Stimulated activated CD4-positive, alpha-beta T cell treated with anti-CD3 and anti-CD28 coated beads, Interleukin-2, amount 100 ng/mL, for 24 hours (primary cell): Measurements from ENCODE around the gene PBXIP1.
A peak's percentile ranks its signal among the peaks of the same experiment; 100 is the strongest.
"Not testable (repeated sequence)": the region's sequence is repeated elsewhere in the genome, so short reads cannot be mapped to it uniquely, and the experiment has no call there.

Experiments
- DNase-seq, 2 donors: peaks; one replicate each; pipeline ENCODE4 v3.0.0-alpha.2; 2020

PBXIP1 gene, protein sequence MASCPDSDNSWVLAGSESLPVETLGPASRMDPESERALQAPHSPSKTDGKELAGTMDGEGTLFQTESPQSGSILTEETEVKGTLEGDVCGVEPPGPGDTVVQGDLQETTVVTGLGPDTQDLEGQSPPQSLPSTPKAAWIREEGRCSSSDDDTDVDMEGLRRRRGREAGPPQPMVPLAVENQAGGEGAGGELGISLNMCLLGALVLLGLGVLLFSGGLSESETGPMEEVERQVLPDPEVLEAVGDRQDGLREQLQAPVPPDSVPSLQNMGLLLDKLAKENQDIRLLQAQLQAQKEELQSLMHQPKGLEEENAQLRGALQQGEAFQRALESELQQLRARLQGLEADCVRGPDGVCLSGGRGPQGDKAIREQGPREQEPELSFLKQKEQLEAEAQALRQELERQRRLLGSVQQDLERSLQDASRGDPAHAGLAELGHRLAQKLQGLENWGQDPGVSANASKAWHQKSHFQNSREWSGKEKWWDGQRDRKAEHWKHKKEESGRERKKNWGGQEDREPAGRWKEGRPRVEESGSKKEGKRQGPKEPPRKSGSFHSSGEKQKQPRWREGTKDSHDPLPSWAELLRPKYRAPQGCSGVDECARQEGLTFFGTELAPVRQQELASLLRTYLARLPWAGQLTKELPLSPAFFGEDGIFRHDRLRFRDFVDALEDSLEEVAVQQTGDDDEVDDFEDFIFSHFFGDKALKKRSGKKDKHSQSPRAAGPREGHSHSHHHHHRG

DNA sequence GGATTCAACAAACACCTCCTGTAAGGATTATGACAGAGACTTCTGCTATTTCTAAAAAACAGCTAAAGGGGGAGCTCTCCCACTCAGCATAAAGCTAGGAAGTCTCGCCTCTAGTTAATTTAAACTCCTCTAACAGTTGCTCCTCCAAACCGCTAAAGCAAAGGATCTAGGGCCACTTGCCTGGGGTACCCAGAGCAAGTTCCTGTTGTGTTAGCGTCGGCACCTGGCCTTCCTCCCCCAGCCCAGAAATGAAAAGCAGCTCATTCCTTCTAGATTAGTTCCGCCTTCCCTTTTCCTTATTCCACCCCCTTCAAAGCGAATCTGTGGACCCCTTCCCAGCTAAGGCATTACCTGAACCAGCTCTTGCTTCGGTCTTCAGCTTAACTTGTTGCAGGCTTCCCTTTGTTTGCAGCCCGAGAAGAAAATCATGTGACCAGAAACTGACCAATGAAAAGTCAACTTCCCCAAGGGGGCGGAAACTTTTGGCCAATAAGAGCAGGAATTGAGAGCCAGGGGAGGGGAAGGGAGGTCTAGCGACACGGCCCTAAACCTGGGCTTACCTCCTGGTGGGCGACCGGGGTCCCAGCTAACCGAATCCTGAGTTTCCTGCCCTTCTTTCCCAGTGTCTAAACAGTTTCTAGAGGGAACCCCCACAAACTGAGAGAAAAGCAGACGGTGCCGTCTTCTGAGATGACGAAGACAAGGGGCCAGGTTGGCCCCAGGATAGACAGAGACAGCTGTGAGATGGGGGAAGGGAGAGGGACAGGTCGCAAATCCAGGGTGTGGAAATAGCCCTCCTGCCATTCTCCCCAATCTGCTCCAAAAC, at the start of gene PBXIP1:
PBXIP1 (minus strand) TSS at position 382 of the 826 bp plus-strand sequence. CDS start 2,378 bp downstream, outside the sequence.
- DNase-seq = peak; percentile 72 to 82

DNA sequence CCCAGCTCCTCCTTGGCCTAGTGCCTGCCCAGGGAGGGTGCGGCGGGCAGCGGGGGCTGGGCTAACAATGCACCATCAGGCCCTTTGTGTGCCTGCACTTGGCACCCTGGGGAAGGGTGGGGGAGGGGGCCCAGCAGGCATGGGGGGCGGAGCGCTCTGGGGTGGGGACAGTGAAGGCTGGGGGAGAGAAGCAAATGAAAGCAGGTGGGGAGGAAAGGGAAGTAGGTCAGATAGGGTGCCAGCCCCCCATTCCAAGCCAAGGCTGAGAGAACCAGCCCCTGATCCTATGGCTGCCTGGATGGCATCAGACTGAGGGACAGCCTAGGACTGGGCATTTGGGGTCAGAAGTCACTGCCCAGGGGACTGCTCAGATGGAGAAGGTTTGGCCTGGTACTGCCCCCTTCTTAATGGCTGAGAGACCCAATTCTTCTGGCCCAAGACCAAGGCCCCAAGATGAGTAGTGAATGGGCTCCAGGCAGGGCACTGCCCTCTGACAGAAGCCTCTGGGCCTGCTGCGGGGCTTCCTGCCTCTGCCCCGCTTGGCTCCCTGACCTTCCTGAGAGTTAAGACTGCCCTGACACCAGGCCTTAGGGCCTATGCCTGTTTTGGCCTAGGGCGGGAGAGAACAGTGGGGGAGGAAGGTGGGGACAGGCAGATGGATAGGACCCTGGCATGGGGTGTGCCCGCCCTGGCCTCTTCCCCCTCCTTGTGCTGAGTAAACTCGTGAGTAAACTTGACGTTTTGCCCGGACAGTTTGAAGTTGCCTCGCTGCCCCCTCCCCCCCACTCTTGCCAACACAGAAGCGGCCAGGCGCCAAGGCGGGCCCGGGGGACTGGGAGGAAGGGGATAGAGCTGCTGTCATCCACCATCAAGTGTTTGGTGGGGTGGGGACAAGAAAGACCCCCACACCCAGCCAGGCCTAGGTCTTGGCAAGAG, 49.4 kb upstream of the PBXIP1 start:
- no peak for DNase-seq

DNA sequence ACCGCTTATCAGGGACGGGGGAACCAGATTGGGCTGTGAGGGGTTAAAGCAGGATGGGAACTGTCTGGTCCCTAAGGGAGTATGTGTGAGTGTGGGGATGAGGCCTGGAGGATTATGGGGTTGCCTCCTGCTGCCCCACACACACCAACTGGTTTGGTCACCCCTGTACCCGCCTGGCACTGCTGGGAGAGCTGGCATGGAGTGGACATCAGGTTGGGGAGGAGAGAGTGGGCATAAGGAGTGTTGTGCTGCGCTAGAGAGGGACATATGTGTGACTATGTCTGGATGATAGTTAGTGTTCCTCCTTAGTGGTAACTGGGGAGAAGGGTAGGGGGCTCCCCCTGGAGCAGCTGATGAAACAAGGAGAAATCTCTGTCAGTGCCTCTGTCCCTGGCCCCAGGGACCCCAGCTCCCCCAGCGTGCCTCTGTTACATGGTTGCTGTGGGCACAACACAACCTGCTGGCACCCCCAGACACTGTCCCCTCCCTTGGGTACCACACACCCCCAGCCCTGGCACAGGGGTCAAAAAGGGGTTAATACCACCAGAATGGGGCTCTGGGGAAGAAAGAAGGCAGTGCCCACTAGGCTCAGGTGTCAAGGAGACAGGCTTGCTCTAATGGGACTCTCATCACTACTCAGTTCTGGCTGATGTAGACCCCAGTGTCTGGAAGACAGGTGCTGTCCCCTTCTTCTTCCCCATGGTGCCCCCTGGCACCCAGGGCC, 48.6 kb upstream of the PBXIP1 start:
- DNase-seq = no peak

DNA sequence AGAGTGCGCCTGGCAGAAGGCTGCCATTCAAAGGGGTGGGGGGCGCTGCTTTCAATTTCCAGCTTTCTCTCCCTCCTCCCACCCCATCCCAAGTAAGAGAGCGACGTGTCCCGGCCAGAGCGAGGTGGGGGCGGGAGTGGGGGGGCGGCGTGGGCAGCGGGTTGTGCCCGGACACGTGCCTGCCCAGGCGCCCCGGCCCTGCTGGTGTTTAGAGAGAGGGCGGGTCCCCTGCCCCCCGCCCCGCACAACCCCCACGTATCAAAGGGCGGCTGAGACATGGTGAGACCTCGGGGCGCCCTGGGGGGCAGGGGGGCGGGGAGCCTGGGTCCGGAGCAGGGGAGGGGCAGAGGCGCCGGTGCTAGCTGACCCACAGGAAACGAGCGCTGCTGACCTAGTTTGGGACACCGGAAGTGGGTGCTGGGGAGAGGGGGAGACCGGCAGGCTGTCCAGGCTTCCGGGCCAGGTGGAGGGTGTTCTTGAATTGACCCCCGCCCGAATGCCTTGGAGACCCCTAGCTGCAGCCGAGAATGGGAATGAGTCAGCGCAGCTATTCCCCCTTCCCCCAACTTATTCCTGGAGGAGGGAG, 48.0 kb upstream of the PBXIP1 start:
- DNase-seq = no peak

DNA sequence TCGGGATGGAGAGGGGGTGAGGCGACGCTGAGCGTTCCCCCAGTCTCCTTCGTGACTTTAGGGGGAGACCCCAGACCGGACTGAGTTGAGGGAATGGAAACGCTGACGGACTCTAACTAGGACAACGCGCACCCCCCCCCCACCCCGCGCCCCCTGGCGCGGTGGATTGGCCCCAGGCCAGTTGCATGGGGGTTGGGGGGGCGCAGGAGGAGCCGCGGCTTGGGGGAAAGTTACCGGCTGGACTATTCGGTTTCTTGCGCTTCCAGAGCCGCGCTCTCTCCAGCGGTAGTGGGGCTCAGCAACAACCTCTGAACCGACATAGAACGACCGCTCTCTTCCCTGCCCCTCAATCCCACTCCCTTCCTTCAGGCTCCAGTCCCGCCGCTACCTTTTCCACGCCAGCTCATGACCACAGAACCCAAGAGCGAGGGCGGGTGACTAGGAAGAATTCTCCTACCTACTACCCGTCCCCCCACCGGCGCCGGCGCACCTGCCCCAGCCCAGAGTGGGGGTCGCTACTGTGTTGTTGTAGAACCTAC, 47.4 kb upstream of the PBXIP1 start:
- DNase-seq = peak in 1 of 2 donors; percentile 48

DNA sequence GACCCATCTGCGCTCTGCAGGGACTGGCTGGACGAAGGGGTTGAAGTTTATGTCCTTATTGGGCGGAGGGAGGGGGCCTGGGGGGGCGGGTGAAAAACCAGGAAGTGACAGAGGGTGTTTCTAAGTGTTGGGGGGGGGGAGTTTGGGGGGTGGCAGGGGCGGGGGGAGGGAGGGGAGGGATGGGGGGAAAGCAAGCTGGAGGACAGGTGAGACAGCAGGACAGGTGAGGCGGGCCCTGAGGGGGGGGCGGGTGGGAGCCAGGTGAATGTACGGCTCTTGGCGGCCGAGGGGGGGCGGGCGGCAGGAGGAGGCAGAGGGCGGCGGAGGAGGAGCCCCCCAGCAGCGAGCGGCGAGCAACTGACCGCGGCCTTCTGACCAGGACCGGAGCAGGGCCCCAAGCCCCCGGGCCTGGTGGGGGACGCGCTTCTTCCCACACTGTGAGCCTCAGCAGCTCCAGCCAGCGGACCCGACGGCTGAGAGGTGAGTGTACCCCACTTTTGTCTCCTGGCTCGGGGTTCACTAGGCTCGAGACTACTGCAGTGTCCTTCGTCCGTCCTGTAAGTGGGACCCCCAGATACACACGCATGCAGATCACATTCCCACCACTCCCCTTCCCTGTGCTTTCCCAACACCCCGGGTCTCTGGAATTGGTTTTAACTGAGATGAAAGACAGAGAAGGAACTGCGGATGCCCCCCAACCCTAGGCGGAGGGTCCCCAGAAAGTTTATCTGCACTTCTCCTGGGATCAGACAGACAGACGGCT, 46.7 kb upstream of the PBXIP1 start, which contains the start of gene ZBTB7B:
ZBTB7B (plus strand) TSS at position 339 of the 763 bp plus-strand sequence. CDS start 11,859 bp downstream, outside the sequence.
- DNase-seq = no peak

DNA sequence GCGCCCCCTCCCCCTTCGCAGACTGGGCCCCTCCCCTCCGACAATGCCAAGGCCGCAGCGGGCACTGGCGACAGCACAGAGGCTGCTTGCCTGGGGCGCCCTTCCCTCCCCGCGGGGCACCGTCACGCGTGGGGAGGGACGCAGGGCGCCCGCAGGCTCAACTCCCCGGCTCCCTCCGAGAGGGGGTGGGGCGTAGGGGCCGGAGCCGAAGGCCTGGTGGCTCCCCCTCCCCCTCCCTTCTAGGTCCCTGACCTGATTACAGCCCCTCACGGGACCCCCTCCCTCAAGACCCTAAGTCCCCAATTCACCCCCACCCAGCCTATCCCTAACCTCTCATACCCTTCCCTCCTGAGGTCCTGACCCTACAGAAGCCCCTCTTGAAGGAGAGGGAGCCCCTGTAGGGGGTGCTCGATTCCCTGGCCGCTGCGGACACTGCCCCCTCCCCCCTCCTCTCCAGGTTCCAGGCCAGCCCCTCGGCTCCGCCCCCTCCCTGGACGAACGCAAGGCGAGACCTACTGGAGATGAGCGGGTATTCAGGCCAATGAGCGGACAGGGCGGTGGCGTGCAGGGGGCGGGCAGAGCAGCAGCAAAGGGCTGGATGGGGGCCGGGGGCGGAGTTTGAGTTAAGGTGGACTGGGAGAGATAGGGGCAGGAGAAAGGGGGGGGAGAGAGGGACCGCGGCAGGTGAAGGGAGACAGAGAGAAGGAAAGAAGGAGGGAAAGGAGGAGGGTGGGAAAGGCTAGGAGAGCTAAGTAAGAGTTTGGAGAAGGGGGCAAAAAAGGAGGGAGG, 46.0 kb upstream of the PBXIP1 start:
- DNase-seq = peak; percentile 99

DNA sequence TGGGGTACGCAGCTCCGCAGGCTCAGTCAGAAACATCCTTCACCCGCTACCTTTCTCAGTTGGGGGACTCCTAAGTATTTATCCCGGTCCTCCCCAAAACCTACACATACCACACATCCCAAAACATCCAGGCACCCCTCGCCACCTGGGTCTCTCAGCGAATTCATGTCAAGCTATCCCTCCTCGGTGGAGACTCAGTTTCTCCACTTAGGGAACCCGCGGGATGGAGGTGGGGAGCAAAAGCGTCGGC, 45.5 kb upstream of the PBXIP1 start:
- DNase-seq = no peak

DNA sequence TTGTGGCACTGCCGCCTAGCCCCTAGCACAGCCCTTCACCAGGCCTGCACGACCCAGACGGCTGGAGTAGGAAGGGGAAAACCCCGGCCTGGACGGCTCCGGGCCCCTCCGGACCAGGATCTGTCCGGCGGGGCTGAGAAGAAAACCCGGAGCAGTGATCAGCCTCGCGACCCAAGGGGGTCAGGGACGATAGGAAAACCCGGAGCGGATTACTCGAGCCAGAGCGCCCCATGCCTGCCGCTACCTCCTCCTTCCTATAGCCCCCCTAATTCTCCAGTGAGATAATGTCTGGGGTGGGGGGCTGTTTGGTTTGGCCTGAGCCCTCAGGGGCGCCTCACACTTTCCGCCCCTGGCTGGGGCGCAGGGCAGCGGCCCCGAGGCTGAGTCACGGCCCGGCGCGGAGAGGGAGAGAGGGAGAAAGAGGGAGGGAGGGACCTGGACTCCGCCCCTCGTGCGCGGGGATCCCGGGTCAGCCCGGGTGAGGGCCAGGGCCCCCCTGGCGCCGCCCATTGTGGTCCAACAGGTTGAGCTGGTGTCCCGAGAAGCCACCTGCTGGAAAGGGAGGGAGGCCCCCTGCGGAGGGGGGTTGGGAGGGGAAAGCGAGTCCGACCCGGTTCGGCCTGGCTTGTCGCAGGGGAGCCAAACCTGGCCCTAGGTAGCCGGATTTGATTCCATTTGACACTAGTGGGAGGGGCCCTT, 45.0 kb upstream of the PBXIP1 start:
- peak; percentile 81 to 90 for DNase-seq

DNA sequence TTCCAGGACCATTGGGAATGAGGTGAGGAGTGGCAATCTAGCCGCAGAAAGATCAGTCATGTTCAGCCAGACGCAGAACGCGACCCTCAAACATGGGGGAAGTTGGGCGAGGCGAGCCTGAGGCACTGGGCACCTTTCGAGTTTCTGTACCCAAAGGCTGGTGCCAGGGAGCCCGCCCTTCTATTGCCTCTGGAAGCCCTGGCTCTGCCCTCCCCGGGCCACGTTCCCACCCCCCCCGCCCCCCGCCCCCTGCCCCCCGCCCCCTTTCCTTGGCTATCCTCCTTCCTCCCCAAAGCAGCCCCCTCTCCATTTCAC, 44.5 kb upstream of the PBXIP1 start:
- DNase-seq = peak in 1 of 2 donors; percentile 53

DNA sequence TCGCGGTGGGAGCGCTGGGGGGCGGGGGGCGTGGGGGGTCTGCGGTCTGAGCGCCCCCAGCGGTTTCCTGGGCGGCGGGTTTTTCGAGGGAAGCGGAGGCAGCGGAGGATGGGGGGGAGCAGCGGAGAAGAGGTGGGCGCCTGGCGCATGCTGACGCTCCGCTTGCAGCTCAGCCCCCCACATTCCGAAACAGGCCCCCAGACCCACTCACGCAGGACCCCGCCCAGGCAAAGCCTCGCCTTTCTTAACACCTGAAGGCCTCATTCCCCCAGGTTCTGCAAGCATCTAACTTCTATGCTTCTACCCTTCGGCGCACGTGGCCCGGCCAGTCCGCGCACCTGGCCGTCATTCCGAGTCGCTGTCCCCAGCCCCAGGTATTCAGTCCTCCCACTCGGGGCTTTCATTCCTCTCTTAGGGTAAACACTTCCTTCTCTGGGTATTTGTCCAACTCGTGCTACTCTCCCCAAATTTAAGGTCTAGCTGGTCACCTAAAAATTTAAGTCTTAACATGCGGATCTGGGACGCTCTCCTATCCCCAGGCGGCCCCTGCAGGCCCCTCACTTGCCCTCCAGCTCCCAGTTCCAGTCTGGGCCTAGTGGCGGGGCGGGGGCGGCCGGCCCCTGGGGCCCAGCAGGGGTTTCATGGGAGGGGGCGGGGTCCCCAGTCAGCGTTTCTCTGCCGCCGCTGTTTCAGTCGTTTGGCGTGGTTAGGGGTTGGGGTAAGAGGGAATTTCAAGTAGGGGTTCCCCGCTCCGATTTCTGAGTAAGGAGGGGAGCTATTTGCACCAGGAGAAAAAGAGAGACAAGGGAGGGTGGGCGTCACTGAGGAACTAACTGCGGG, 43.9 kb upstream of the PBXIP1 start:
- peak; percentile 66 to 81 for DNase-seq

DNA sequence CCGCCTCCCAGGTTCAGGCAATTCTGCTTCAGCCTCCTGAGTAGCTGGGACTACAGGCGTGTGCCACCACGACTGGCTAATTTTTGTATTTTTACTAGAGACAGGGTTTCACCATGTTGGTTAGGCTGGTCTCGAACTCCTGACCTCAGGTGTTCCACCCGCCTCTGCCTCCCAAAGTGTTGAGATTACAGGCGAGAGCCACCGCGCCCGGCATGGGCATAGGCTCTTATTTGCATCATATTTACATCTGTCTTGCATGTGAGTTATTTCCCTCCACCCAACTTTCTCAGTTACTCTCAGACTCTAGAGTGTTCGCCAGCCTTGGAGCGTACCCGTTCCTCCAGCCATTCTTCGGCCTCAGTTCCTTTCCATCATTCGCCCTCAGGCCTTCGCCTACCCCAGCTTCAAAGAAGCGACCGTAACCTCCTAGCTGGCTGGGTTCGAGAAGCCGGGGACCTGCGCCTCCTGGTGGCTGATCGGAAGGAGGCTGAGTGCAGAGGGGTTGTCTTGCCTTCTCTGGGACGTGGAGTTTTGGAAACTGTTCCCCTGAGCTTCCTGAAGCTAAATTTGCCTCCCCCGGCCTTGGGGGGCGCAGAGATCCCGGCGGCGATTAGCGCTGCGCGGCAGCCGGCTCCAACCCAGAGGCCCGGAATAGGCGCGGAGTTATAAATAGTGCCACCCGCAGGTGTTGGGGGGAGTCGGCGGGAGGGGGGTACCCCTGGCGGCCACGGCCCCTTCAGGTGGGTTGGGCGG, 43.1 kb upstream of the PBXIP1 start:
- DNase-seq = peak; percentile 80 to 86

DNA sequence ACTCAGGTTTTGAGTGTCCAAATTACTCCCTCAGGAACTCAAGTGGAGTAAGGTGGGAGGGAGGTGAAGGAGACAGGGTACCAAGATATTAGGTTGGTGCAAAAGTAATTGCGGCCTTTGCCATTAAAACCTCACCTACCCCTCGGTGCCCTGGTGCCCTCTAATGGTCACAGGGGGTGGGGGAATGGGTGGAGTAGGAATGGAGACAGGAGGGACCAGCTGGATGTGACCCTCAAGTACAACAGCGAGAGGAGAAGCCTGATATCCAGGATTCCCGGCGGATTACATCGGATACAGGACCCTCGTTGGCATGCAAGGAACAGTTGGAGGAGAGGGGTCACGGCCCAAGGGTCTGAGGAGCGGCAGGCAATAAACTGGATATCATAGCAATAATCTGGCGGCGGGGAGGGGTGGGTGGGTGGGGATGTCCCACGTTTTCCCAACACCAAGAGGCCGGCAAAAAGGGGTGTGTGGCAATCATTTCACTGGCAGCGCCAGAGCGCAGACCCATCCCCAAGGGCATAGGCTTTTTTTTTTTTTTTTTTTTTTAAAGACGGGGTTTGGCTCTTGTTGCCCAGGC, 42.4 kb upstream of the PBXIP1 start:
- DNase-seq = no peak

DNA sequence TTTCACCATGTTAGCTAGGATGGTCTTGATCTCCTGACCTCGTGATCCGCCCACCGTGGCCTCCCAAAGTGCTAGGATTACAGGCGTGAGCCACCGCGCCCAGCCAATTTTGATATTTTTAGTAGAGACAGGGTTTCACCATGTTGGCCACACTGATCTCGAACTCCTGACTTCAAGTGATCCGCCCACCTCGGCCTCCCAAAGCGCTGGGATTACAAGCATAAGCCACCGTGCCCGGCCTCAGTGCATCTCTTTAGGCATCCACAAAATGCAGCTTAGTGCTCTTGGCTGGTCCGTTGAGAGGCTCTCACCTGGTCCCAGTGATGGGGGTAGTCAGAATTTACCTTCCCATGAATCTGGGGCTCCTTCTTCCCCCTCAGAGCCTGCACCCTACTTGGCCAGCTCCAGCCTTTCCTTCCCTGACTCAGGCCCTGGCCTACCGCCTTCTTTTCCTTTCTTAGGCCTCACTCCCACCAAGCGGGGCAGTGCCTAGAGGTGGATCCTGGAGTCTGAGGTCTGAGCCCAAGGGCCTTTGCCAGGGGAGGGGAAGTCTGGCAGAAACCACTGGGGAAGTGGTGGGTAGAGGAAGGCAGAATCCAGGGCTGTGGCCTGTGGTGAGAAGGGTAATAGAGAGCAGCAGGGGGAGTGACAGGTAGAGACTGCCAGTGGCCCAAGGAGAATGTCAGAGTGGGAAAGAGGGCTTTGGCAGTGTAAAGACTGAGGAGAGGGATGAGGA, 41.2 kb upstream of the PBXIP1 start:
- DNase-seq = no peak

DNA sequence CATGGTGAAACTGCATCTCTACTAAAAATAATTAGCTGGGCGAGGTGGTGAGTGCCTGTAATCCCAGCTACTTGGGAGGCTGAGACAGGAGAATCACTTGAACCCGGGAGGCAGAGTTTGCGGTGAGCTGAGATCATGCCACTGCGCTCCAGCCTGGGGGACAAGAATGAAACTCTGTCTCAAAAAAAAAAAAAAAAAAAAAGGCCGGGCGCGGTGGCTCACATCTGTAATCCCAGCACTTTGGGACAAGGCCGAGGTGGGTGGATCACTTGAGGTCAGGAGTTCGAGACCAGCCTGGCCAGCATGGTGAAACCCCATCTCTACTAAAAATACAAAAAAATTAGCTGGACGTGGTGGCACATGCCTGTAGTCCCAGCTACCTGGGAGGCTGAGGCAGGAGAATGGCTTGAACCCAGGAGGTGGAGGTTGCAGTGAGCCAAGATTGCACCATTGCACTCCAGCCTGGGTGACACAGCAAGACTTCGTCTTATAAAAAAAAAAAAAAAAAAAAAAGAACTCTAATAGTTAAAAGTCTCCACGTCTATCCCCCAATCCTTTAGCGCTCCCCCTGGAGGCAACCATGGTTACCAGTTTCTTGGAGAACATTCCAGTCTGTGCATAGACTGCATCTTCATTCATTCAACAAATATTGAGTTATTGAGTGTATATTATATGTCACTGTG, 39.5 kb upstream of the PBXIP1 start:
- DNase-seq = not testable (repeated sequence)
